Lung (tissue), 12 donors: ENCODE data around the gene RMI1. TPM values are rescaled to one million over a fixed set of nuclear protein-coding genes. Genes with fewer than 3 reads are reported as not detected.
A peak's percentile ranks its signal among the peaks of the same experiment; 100 is the strongest.

Experiments
- ATAC-seq: fragments of 200-7000 bp; cut with Tn5 transposase; one replicate; pipeline ENCODE4 v1.9.1; 2020; ENCODE audit warnings: moderate number of reproducible peaks; ENCODE audit not compliant: insufficient read depth, low FRiP score
- DNase-seq, 3 donors: peaks; one replicate each; pipeline ENCODE4 v3.0.0-alpha.2; 2013 to 2017
- H3K27ac ChIP-seq, 2 donors: one replicate each; pipeline ENCODE4 v1.5.1; 2013; ENCODE audit warnings: mild to moderate bottlenecking in 2 of 2, moderate library complexity in 2 of 2, control low read depth in 1 of 2, inconsistent platforms in 1 of 2, low read depth in 1 of 2, low read length in 1 of 2
- H3K27me3 ChIP-seq, 3 donors: one replicate each; pipeline ENCODE4 v1.5.1; 2013; ENCODE audit warnings: low read length in 2 of 3; ENCODE audit not compliant: control insufficient read depth in 3 of 3, insufficient read depth in 3 of 3
- H3K36me3 ChIP-seq, 4 donors: one replicate each; pipeline ENCODE4 v1.5.1; 2013; ENCODE audit warnings: low read length in 4 of 4, mild to moderate bottlenecking in 1 of 4, moderate library complexity in 1 of 4; ENCODE audit not compliant: control insufficient read depth in 4 of 4, insufficient read depth in 4 of 4
- H3K4me1 ChIP-seq, 5 donors: one replicate each; pipeline ENCODE4 v1.5.1; 2013; ENCODE audit warnings: low read length in 5 of 5, mild to moderate bottlenecking in 2 of 5, moderate library complexity in 1 of 5; ENCODE audit not compliant: control insufficient read depth in 5 of 5, insufficient read depth in 5 of 5
- H3K4me3 ChIP-seq: one replicate; pipeline ENCODE4 v1.5.1; 2013; ENCODE audit warnings: mild to moderate bottlenecking, control low read depth, moderate library complexity
- H3K9ac ChIP-seq, 2 donors: one replicate each; pipeline ENCODE4 v1.5.1; 2013; ENCODE audit warnings: low read length in 2 of 2, control low read depth in 1 of 2; ENCODE audit not compliant: insufficient read depth in 1 of 2
- H3K9me3 ChIP-seq, 4 donors: one replicate each; pipeline ENCODE4 v1.5.1; 2013; ENCODE audit warnings: low read length in 3 of 4, mild to moderate bottlenecking in 1 of 4, moderate library complexity in 1 of 4; ENCODE audit not compliant: control insufficient read depth in 4 of 4, insufficient read depth in 3 of 4
- CTCF ChIP-seq: IDR thresholded peaks from 2 replicates; pipeline ENCODE4 v1.5.1; 2012; ENCODE audit warnings: mild to moderate bottlenecking; ENCODE audit errors: control extremely low read depth, extremely low read depth
- WGBS, 2 donors: extraction: QIAGEN DNeasy Blood & Tissue Kit; methylation state at CpG; one replicate each; pipeline ENCODE4 v1.1.7; 2013; 5-methylcytosine and 5-hydroxymethylcytosine counted together
- polyA plus RNA-seq, 2 donors: library from polyadenylated mRNA; stranded (reverse); fragments of 200-250 nt; gene quantifications; one replicate each; pipeline ENCODE4 v1.2.1, GENCODE V29; 2013
- total RNA-seq, 2 donors: library from RNA; depleted of rRNA in 1 of 2; stranded (reverse); fragments of >200 nt in 1 of 2; gene quantifications; one replicate each; pipeline ENCODE4 v1.2.1, GENCODE V29; 2014 to 2021
- donor health status: control.
- donor health status: control.
- donor health status: Bipolar disorder and iron deficiency.
- donor health status: healthy.
- donor health status: DM: yes; HTN: yes; CAD: no.

RMI1 gene
- total and polyA plus RNA-seq, 4 donors: 2.5 to 10.0 (median 5.4) TPM

GRCh38 chr9:83957248-83957513, 23.4 kb upstream of the RMI1 start:
- no peak for DNase-seq
- no peaks in the 10 kb centered on the region for H3K27me3 ChIP-seq
- H3K4me1 ChIP-seq: peaks cover 0 to 15% (median 7%) of the 10 kb centered on the region in 5 donors
- peak overlapping the region; percentile 83 to 96 for H3K27ac ChIP-seq
- ATAC-seq: no peak
- H3K9ac ChIP-seq: peak overlapping the region; percentile 70 to 87
- peak overlapping the region; percentile 64 for H3K4me3 ChIP-seq
- peaks cover 0 to 6% (median 2%) of the 10 kb centered on the region in 4 donors for H3K36me3 ChIP-seq
- no peaks in the 10 kb centered on the region for H3K9me3 ChIP-seq
- 72 to 89% methylated on average over 4 of the region's 4 CpGs for WGBS, 2 donors
- no peak for TF ChIP-seq CTCF

GRCh38 chr9:83959061-83959460, 21.5 kb upstream of the RMI1 start:
- no peak for TF ChIP-seq CTCF
- Histone ChIP-seq H3K4me3 (no peak overlapping the region), H3K27me3 (no peaks in the 10 kb centered on the region), H3K9me3 (no peaks in the 10 kb centered on the region), H3K36me3 (peaks cover 0 to under 1% (median 0%) of the 10 kb centered on the region in 4 donors), H3K4me1 (peaks cover 0 to 15% (median 7%) of the 10 kb centered on the region in 5 donors), H3K9ac (no peak overlapping the region), H3K27ac (no peak overlapping the region)
- ATAC-seq (no peak), DNase-seq (no peak)
- 75 to 89% methylated on average over 4 of the region's 4 CpGs for WGBS, 2 donors

GRCh38 chr9:83960991-83961390, 19.6 kb upstream of the RMI1 start:
- no peak for TF ChIP-seq CTCF
- no peaks in the 10 kb centered on the region for H3K27me3 ChIP-seq
- ATAC-seq (no peak), DNase-seq (no peak)
- H3K27ac ChIP-seq: no peak overlapping the region
- peaks cover 0 to 9% (median 4%) of the 10 kb centered on the region in 5 donors for H3K4me1 ChIP-seq
- no peak overlapping the region for H3K4me3 ChIP-seq
- H3K9me3 ChIP-seq: no peaks in the 10 kb centered on the region
- no peaks in the 10 kb centered on the region for H3K36me3 ChIP-seq
- 59 to 84% methylated on average over 5 of the region's 5 CpGs for WGBS, 2 donors
- H3K9ac ChIP-seq: no peak overlapping the region

- Histone ChIP-seq H3K4me1 (peaks cover 0 to 6% (median 2%) of the 10 kb centered on the region in 5 donors), H3K36me3 (peaks cover 0 to 5% (median 3%) of the 10 kb centered on the region in 4 donors), H3K9ac (no peak overlapping the region), H3K9me3 (no peaks in the 10 kb centered on the region), H3K4me3 (no peak overlapping the region), H3K27me3 (no peaks in the 10 kb centered on the region), H3K27ac (no peak overlapping the region)
- no peak for ATAC-seq
- DNase-seq: no peak
- TF ChIP-seq CTCF: no peak
- WGBS, 2 donors: 58 to 68% methylated on average over 3 of the region's 3 CpGs
Measured at GRCh38 chr9:83962165-83962564, 18.4 kb upstream of the RMI1 start.
